T-helper 17 cell (primary cell): ENCODE results near the gene RPS3A. TPM values are rescaled to one million over a fixed set of nuclear protein-coding genes. Genes with fewer than 3 reads are reported as not detected.

Source experiments
- total RNA-seq, 4 donors: library from RNA in 2 of 4; stranded (reverse) in 2 of 4; gene quantifications; one replicate each; pipeline ENCODE4 v1.2.3 and lab custom pipeline; 2022 to 2026

RPS3A gene
- total RNA-seq, 2 donors from 2014 or later = 2,611 to 3,189 TPM

Other genes starting within 250 kb of the RPS3A start
- gene LRBA, start 84.3 kb upstream of the RPS3A start, total RNA-seq = 10 to 100 TPM; 76.3 to 86.9 TPM
- not detected for gene PRSS48, start 177.5 kb downstream of the RPS3A start, total RNA-seq
- gene SH3D19, start 226.0 kb downstream of the RPS3A start, total RNA-seq = not detected